B cell (primary cell): ENCODE data around the gene KIAA1191. TPM values are rescaled to one million over a fixed set of nuclear protein-coding genes. Genes with fewer than 3 reads are reported as not detected.

Experiments used
- ATAC-seq: fragments of 200-7000 bp; cut with Tn5 transposase; one replicate; pipeline ENCODE4 v1.10.0; 2021; ENCODE audit warnings: low read depth, mild to moderate bottlenecking, moderate number of reproducible peaks, moderate library complexity
- CTCF ChIA-PET: fragments of 350-600 bp; sonication (Branson Sonifier 250); formaldehyde crosslinking; loops from one replicate; lab custom pipeline; 2021; ENCODE audit warnings: antibody characterized with exemption, inconsistent platforms; lab: Charles Lee
- POLR2A ChIA-PET: fragments of 350-600 bp; sonication (Branson Sonifier 250); formaldehyde crosslinking; loops from one replicate; lab custom pipeline; 2021; ENCODE audit warnings: antibody characterized with exemption; lab: Charles Lee
- DNase-seq: peaks from one replicate; pipeline ENCODE4 v3.0.0; 2013
- H2AFZ ChIP-seq: 2 replicates; pipeline ENCODE4 v1.6.1; 2012; ENCODE audit warnings: mild to moderate bottlenecking, low read depth, low read length; ENCODE audit not compliant: insufficient read depth, poor library complexity, severe bottlenecking
- H3K27ac ChIP-seq, 2 donors: 1 replicate in 1 of 2; 2 replicates in 1 of 2; pipeline ENCODE4 v1.5.1; 2012 to 2013; ENCODE audit warnings: low read length in 2 of 2, mild to moderate bottlenecking in 2 of 2, moderate library complexity in 1 of 2
- H3K27me3 ChIP-seq, 4 experiments: fragments of 200-600 bp in 1 of 4; sonication (generic) in 1 of 4; replicated peaks in 1 of 4; 1 replicate in 2 of 4; 2 replicates in 2 of 4; pipeline versions ENCODE4 v1.6.1 to v1.7.0; 2013 to 2016; ENCODE audit warnings: low read length in 3 of 4, mild to moderate bottlenecking in 2 of 4, mixed read lengths in 1 of 4, moderate library complexity in 1 of 4; ENCODE audit not compliant: insufficient read depth in 4 of 4, control insufficient read depth in 3 of 4; ENCODE audit errors: control extremely low read depth in 1 of 4
- H3K36me3 ChIP-seq, 2 experiments: replicated peaks in 1 of 2; 1 replicate in 1 of 2; 2 replicates in 1 of 2; pipeline versions ENCODE4 v1.6.1 to v1.7.1; 2013; ENCODE audit warnings: low read length in 1 of 2; ENCODE audit not compliant: insufficient read depth in 2 of 2, control insufficient read depth in 1 of 2; ENCODE audit errors: control extremely low read depth in 1 of 2, extremely low read depth in 1 of 2
- H3K4me1 ChIP-seq, 2 donors: fragments of 200-600 bp in 1 of 2; sonication (generic) in 1 of 2; 1 replicate in 1 of 2; 2 replicates in 1 of 2; pipeline versions ENCODE4 v1.5.1 to v1.6.1; 2013 to 2017; ENCODE audit warnings: low read length in 2 of 2; ENCODE audit not compliant: control insufficient read depth in 2 of 2, insufficient read depth in 2 of 2
- H3K4me2 ChIP-seq: replicated peaks from 2 replicates; pipeline ENCODE3; 2012; ENCODE audit warnings: mild to moderate bottlenecking, low read depth, low read length; ENCODE audit not compliant: poor library complexity, severe bottlenecking
- H3K4me3 ChIP-seq, 5 experiments: fragments of 200-600 bp in 1 of 5; sonication (generic) in 1 of 5; 1 replicate in 3 of 5; 2 replicates in 2 of 5; pipeline versions ENCODE4 v1.5.1 to v1.7.0; 2011 to 2016; ENCODE audit warnings: low read length in 4 of 5, mild to moderate bottlenecking in 4 of 5, low read depth in 2 of 5, control low read depth in 1 of 5, moderate library complexity in 1 of 5; ENCODE audit not compliant: insufficient read depth in 1 of 5; ENCODE audit errors: control extremely low read depth in 1 of 5, extremely low read depth in 1 of 5
- H3K79me2 ChIP-seq: fragments of 200-600 bp; sonication (generic); one replicate; pipeline ENCODE4 v1.6.0; 2016; ENCODE audit warnings: low read length; ENCODE audit not compliant: control insufficient read depth, insufficient read depth
- H3K9ac ChIP-seq: fragments of 200-600 bp; sonication (generic); 2 replicates; pipeline ENCODE4 v1.6.1; 2017; ENCODE audit warnings: mild to moderate bottlenecking, low read length, moderate library complexity
- H3K9me3 ChIP-seq, 3 donors: one replicate each; pipeline versions ENCODE4 v1.6.1 to v1.7.1; 2013; ENCODE audit warnings: low read length in 2 of 3; ENCODE audit not compliant: control insufficient read depth in 2 of 3, insufficient read depth in 1 of 3; ENCODE audit errors: control extremely low read depth in 1 of 3
- H4K20me1 ChIP-seq: 2 replicates; pipeline ENCODE4 v1.6.0; 2012; ENCODE audit warnings: mild to moderate bottlenecking, low read length; ENCODE audit not compliant: insufficient read depth, control insufficient read depth, poor library complexity, severe bottlenecking
- H3K27ac Mint-ChIP-seq: one replicate; pipeline ENCODE4 v1.8.0; 2021; ENCODE audit warnings: mixed read lengths
- H3K27me3 Mint-ChIP-seq: one replicate; pipeline ENCODE4 v1.8.0; 2021; ENCODE audit warnings: mixed read lengths
- H3K4me1 Mint-ChIP-seq: one replicate; pipeline ENCODE4 v1.8.0; 2021; ENCODE audit warnings: mixed read lengths
- H3K4me3 Mint-ChIP-seq: one replicate; pipeline ENCODE4 v1.8.0; 2021; ENCODE audit warnings: mixed read lengths
- H3K9me3 Mint-ChIP-seq: one replicate; pipeline ENCODE4 v1.8.0; 2022; ENCODE audit warnings: mixed read lengths; ENCODE audit not compliant: insufficient read depth
- CTCF ChIP-seq: fragments of 200-600 bp; IDR thresholded peaks from one replicate; pipeline ENCODE4 v1.8.0; 2022; ENCODE audit warnings: antibody characterized with exemption, mild to moderate bottlenecking
- EZH2 ChIP-seq: IDR thresholded peaks from 2 replicates; pipeline ENCODE4 v1.6.1; 2012; ENCODE audit warnings: borderline replicate concordance, low read depth, mild to moderate bottlenecking, moderate library complexity, low read length; ENCODE audit not compliant: insufficient read depth, poor library complexity, severe bottlenecking
- WGBS: methylation state at CpG from one replicate; pipeline ENCODE4 v1.1.5; 2013; ENCODE audit warnings: missing lambda C conversion rate; ENCODE audit not compliant: insufficient coverage; 5-methylcytosine and 5-hydroxymethylcytosine counted together
- intact Hi-C: fragments of 100-400 bp; cut with micrococcal nuclease; formaldehyde crosslinking; loops from one replicate; pipeline ENCODE4 v1.10.0; 2022
- polyA plus RNA-seq: library from polyadenylated mRNA; depleted of rRNA; stranded (reverse); fragments of >200 nt; gene quantifications from 2 replicates; pipeline ENCODE4 v1.2.3, GENCODE V29; 2012
- total RNA-seq, 2 donors: library from RNA; stranded (reverse); fragments of 120-200 nt in 1 of 2; gene quantifications; 1 replicate in 1 of 2; 2 replicates in 1 of 2; pipeline versions ENCODE4 v1.2.3 to v1.2.4, GENCODE V29; 2013 to 2022

KIAA1191 gene
- total and polyA plus RNA-seq, 2 donors (not counting 1 experiment from before 2014, with no cell fraction given), result 61.2 to 82.9 TPM

- Mint-ChIP-seq H3K27me3 (no peaks in the 10 kb centered on the region), H3K4me1 (peaks cover 20% of the 10 kb centered on the region), H3K27ac (no peak overlapping the region), H3K9me3 (no peaks in the 10 kb centered on the region), H3K4me3 (no peak overlapping the region)
- Histone ChIP-seq H3K4me2 (no peak overlapping the region), H3K36me3 (peaks cover 0 to 10% of the 10 kb centered on the region in 2 experiments), H3K9ac (no peak overlapping the region), H3K79me2 (peaks cover 26% of the 10 kb centered on the region), H4K20me1 (no peaks in the 10 kb centered on the region), H2AFZ (no peak overlapping the region), H3K4me1 (peaks cover 14 to 23% of the 10 kb centered on the region in 2 donors), H3K27me3 (no peaks in the 10 kb centered on the region), H3K4me3 (no peak overlapping the region), H3K27ac (no peak overlapping the region), H3K9me3 (no peaks in the 10 kb centered on the region)
- DNase-seq, result no peak
- POLR2A ChIA-PET, result no interaction called here
- intact Hi-C loops, result no loop called here
- TF ChIP-seq CTCF (no peak), EZH2 (no peak)
- no peak for ATAC-seq
- CTCF ChIA-PET, result interaction anchor here (1.6 kb wide), 1 partner anchor 56 kb away, joined by 4 read pairs; the partner anchor contains the start of gene FAF2
- no CpG with 5 or more reads among the region's 4 CpGs for WGBS
These were observed 30.4 kb upstream of the KIAA1191 start for GRCh38 chr5:176391999-176392398.

GRCh38 chr5:176391479-176391878 is 29.9 kb upstream of the KIAA1191 start:
- Histone ChIP-seq H2AFZ (no peak overlapping the region), H3K9ac (no peak overlapping the region), H3K4me1 (peaks cover 18 to 28% of the 10 kb centered on the region in 2 donors), H3K4me3 (no peak overlapping the region), H3K27ac (no peak overlapping the region), H3K36me3 (peaks cover 0 to 15% of the 10 kb centered on the region in 2 experiments), H3K9me3 (no peaks in the 10 kb centered on the region), H3K79me2 (peaks cover 31% of the 10 kb centered on the region), H3K4me2 (no peak overlapping the region), H3K27me3 (no peaks in the 10 kb centered on the region), H4K20me1 (no peaks in the 10 kb centered on the region)
- DNase-seq (no peak), ATAC-seq (no peak)
- H3K27ac Mint-ChIP-seq, result no peak overlapping the region
- H3K4me1 Mint-ChIP-seq, result peaks cover 23% of the 10 kb centered on the region
- ChIA-PET POLR2A (no interaction called here), CTCF (interaction anchor here (0.5 to 1.6 kb wide), 3 partner anchors 57 to 146 kb away, joined by 3 to 4 read pairs (median 3); partner anchors contain the start of gene FAF2)
- H3K4me3 Mint-ChIP-seq, result no peak overlapping the region
- intact Hi-C loops, result no loop called here
- no peaks in the 10 kb centered on the region for H3K27me3 Mint-ChIP-seq
- TF ChIP-seq EZH2 (no peak), CTCF (no peak)
- WGBS, result 100% methylated on average over 3 of the region's 4 CpGs
- no peaks in the 10 kb centered on the region for H3K9me3 Mint-ChIP-seq
